ENCODE results near the gene WDR49. TPM values are rescaled to one million over a fixed set of nuclear protein-coding genes. Genes with fewer than 3 reads are reported as not detected.

Gene WDR49
- total RNA-seq, 1 experiment from 2014 or later, result 0.34 TPM

DNA sequence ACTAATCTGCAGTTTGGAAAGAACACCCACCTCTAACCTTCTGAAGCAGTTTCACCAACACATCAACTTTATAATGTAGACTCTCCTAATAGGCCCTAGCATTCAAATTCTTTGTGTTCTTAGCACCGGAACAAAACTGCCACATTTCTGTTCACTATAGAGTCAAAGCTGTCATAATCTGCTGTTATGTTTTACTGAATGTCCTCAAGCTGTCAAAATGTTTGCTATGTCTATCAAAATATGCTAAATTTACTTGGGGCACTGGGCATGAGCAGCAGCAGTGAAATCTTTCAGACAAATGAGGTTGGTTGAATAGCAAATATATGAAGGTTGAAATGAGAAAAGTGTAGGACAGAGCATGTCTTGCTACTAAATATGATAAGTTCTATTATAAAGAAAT lies 1.9 kb downstream of the WDR49 start:
- no peak overlapping the region for H2AFZ ChIP-seq (ENCODE audit: low read depth, low read length, poor library complexity, severe bottlenecking)
- ChIA-PET CTCF (no interaction called here), POLR2A (no interaction called here), RAD21 (ENCODE audit: low non-redundant PET in 1 of 2, low total read pairs in 2 of 2, uncharacterized antibody in 2 of 2, unreplicated experiment in 2 of 2) (no interaction called here)
- no peaks in the 10 kb centered on the region for H4K20me1 ChIP-seq (ENCODE audit: insufficient read depth)
- DNase-seq (ENCODE audit: low read depth, low spot score), result no peak
- no peaks in the 10 kb centered on the region for H3K9me3 ChIP-seq (ENCODE audit: control insufficient read depth in 1 of 2, insufficient read depth in 1 of 2, low read depth in 1 of 2, low read length in 2 of 2)
- no peaks in the 10 kb centered on the region for H3K9me2 ChIP-seq (ENCODE audit: insufficient read depth)
- intact Hi-C loops (cut with micrococcal nuclease), result no loop called here
- H3K4me2 ChIP-seq (ENCODE audit: low read length), result no peak overlapping the region
- H3K27ac ChIP-seq (ENCODE audit: low read depth, low read length), result no peak overlapping the region
- no peaks in the 10 kb centered on the region for H3K79me2 ChIP-seq (ENCODE audit: insufficient read depth, low read length)
- H3K27me3 ChIP-seq (ENCODE audit: insufficient read depth, low read length), result no peaks in the 10 kb centered on the region
- no peak for ATAC-seq
- H3K4me1 ChIP-seq (ENCODE audit: control insufficient read depth in 1 of 2, insufficient read depth in 2 of 2, low read length in 2 of 2), result no peaks in the 10 kb centered on the region
- H3K9ac ChIP-seq (ENCODE audit: low read length), result no peak overlapping the region
- TF ChIP-seq ZFX (IDR thresholded peaks at IDR 0.05), result no peak
- TF ChIP-seq SRF (IDR thresholded peaks at IDR 0.05; ENCODE audit: low read depth), result no peak
- TF ChIP-seq EGR1 (IDR thresholded peaks at IDR 0.05; ENCODE audit: low read depth), result no peak
- TF ChIP-seq, protein P1, sequence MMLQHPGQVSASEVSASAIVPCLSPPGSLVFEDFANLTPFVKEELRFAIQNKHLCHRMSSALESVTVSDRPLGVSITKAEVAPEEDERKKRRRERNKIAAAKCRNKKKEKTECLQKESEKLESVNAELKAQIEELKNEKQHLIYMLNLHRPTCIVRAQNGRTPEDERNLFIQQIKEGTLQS (IDR thresholded peaks at IDR 0.05), result no peak
- TF ChIP-seq FOSL1 (IDR thresholded peaks at IDR 0.05; ENCODE audit: low read depth), result no peak
- TF ChIP-seq REST (IDR thresholded peaks at IDR 0.05; ENCODE audit: low read depth), result no peak
- TF ChIP-seq ZNF274 (IDR thresholded peaks at IDR 0.05; ENCODE audit: low read depth, low read length), result no peak
- TF ChIP-seq, protein P2, sequence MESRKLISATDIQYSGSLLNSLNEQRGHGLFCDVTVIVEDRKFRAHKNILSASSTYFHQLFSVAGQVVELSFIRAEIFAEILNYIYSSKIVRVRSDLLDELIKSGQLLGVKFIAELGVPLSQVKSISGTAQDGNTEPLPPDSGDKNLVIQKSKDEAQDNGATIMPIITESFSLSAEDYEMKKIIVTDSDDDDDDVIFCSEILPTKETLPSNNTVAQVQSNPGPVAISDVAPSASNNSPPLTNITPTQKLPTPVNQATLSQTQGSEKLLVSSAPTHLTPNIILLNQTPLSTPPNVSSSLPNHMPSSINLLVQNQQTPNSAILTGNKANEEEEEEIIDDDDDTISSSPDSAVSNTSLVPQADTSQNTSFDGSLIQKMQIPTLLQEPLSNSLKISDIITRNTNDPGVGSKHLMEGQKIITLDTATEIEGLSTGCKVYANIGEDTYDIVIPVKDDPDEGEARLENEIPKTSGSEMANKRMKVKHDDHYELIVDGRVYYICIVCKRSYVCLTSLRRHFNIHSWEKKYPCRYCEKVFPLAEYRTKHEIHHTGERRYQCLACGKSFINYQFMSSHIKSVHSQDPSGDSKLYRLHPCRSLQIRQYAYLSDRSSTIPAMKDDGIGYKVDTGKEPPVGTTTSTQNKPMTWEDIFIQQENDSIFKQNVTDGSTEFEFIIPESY (IDR thresholded peaks at IDR 0.05; ENCODE audit: extremely low read depth, insufficient replicate concordance, low read length), result no peak
- no peak for TF ChIP-seq RAD21 (IDR thresholded peaks at IDR 0.05; ENCODE audit: low read depth)
- TF ChIP-seq EZH2phosphoT487 (IDR thresholded peaks at IDR 0.05; ENCODE audit: borderline replicate concordance), result no peak
- no peak for TF ChIP-seq EZH2 (IDR thresholded peaks at IDR 0.05)
- TF ChIP-seq CTCF (IDR thresholded peaks at IDR 0.05 in 2 of 3, conservative IDR thresholded peaks at IDR 0.05 in 1 of 3; ENCODE audit: borderline replicate concordance in 1 of 3, insufficient read depth in 1 of 3, low read depth in 2 of 3, low read length in 2 of 3), result no peak
- no peak overlapping the region for H3K4me3 ChIP-seq (replicated peaks in 1 of 2; ENCODE audit: low read depth in 1 of 2, low read length in 2 of 2)
- no peaks in the 10 kb centered on the region for H3K36me3 ChIP-seq (ENCODE audit: control insufficient read depth in 1 of 2, insufficient read depth in 2 of 2, low read length in 2 of 2)
- BruUV-seq (replicated peaks), result no TSS peak
